ENCODE results near the gene CYP27B1. TPM values are rescaled to one million over a fixed set of nuclear protein-coding genes. Genes with fewer than 3 reads are reported as not detected.

The CYP27B1 gene
- 0.98 TPM for total RNA-seq

- DNase-seq (ENCODE audit: low spot score) = no peak
- intact Hi-C loops (cut with DNase I) = no loop called here
- peak; percentile 14 for ATAC-seq
These were observed at the start of gene CYP27B1 for GRCh38 chr12:57766464-57767304. CYP27B1 (minus strand) TSS chr12:57767078; CDS start chr12:57767041, 37 bp downstream.

- intact Hi-C loops (cut with DNase I) = no loop called here
- DNase-seq (ENCODE audit: low spot score) (no peak), ATAC-seq (no peak)
These were observed 49.4 kb upstream of the CYP27B1 start for GRCh38 chr12:57816001-57816854.

GRCh38 chr12:57815177-57816000, 48.5 kb upstream of the CYP27B1 start:
- intact Hi-C loops (cut with DNase I) = no loop called here
- ATAC-seq = no peak
- DNase-seq (ENCODE audit: low spot score) = no peak

GRCh38 chr12:57813971-57814772, 47.3 kb upstream of the CYP27B1 start:
- peak; percentile 20 for ATAC-seq
- DNase-seq (ENCODE audit: low spot score) = no peak
- intact Hi-C loops (cut with DNase I) = no loop called here

GRCh38 chr12:57813111-57813970, 46.5 kb upstream of the CYP27B1 start:
- ATAC-seq = no peak
- intact Hi-C loops (cut with DNase I) = no loop called here
- DNase-seq (ENCODE audit: low spot score) = no peak

- intact Hi-C loops (cut with DNase I) = no loop called here
- DNase-seq (ENCODE audit: low spot score) (no peak), ATAC-seq (no peak)
These were observed 44.3 kb upstream of the CYP27B1 start for GRCh38 chr12:57811028-57811755.

GRCh38 chr12:57810450-57810849, 43.6 kb upstream of the CYP27B1 start:
- DNase-seq (ENCODE audit: low spot score) (no peak), ATAC-seq (no peak)
- intact Hi-C loops (cut with DNase I) = no loop called here

- ATAC-seq (no peak), DNase-seq (ENCODE audit: low spot score) (no peak)
- intact Hi-C loops (cut with DNase I) = no loop called here
These were observed 42.5 kb upstream of the CYP27B1 start for GRCh38 chr12:57809425-57809824.

GRCh38 chr12:57808351-57808750, 41.5 kb upstream of the CYP27B1 start:
- no peak for DNase-seq (ENCODE audit: low spot score)
- intact Hi-C loops (cut with DNase I) = no loop called here
- ATAC-seq = no peak

- intact Hi-C loops (cut with DNase I) = no loop called here
- ATAC-seq (no peak), DNase-seq (ENCODE audit: low spot score) (no peak)
These were observed 40.4 kb upstream of the CYP27B1 start for GRCh38 chr12:57807285-57807684.

GRCh38 chr12:57806677-57807076, 39.8 kb upstream of the CYP27B1 start:
- DNase-seq (ENCODE audit: low spot score) (no peak), ATAC-seq (no peak)
- intact Hi-C loops (cut with DNase I) = no loop called here

GRCh38 chr12:57803319-57803893, 36.5 kb upstream of the CYP27B1 start:
- intact Hi-C loops (cut with DNase I) = no loop called here
- DNase-seq (ENCODE audit: low spot score) (peak; percentile 69), ATAC-seq (peak; percentile 80)

GRCh38 chr12:57802607-57803006, 35.7 kb upstream of the CYP27B1 start:
- no peak for ATAC-seq
- DNase-seq (ENCODE audit: low spot score) = no peak
- intact Hi-C loops (cut with DNase I) = no loop called here

GRCh38 chr12:57800965-57801364, 34.1 kb upstream of the CYP27B1 start:
- DNase-seq (ENCODE audit: low spot score) (no peak), ATAC-seq (no peak)
- intact Hi-C loops (cut with DNase I) = no loop called here

GRCh38 chr12:57797933-57798332, 31.1 kb upstream of the CYP27B1 start:
- intact Hi-C loops (cut with DNase I) = no loop called here
- ATAC-seq = no peak

GRCh38 chr12:57796996-57797395, 30.1 kb upstream of the CYP27B1 start:
- intact Hi-C loops (cut with DNase I) = no loop called here
- ATAC-seq (no peak), DNase-seq (ENCODE audit: low spot score) (no peak)

More at GRCh38 chr12:57797933-57798332, 31.1 kb upstream of the CYP27B1 start:
- DNase-seq (ENCODE audit: low spot score) = no peak

GRCh38 chr12:57795354-57795753, 28.5 kb upstream of the CYP27B1 start:
- DNase-seq (ENCODE audit: low spot score) (no peak), ATAC-seq (no peak)
- intact Hi-C loops (cut with DNase I) = no loop called here
